Activated CD8-positive, alpha-beta memory T cell treated with anti-CD3 and anti-CD28 coated beads, Interleukin-2, amount 50 U/mL, for 4 hours (primary cell): ENCODE measurements around the gene EYS.
"Not testable (repeated sequence)": the region's sequence is repeated elsewhere in the genome, so short reads cannot be mapped to it uniquely, and the experiment has no call there.

ENCODE experiments used
- DNase-seq: peaks from one replicate; pipeline ENCODE4 v3.0.0-alpha.2; 2020

Gene EYS

DNA sequence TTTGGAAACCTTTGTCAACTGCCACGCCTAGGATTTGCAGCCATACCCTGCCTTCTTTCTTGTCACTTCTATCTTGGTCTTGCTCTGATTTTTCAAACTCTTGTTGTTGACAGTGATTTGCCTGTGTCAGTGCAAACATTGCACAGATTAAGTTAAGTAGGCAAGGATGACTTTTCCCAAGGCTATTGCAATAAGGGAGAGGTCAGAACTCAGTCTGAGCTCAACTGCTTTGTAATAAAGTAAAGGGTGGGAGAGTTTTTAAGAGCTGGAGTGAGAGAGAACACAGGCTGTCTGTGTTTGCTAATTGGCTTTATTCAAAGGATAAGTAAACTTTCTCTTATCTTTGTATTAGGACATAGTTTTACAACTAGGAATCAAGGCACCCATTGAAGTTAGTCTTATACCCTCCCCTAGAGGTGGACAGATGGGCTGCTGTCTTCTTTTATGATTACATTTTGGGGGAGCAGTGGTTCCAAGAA lies 1622.8 kb downstream of the EYS start:
- DNase-seq: no peak

DNA sequence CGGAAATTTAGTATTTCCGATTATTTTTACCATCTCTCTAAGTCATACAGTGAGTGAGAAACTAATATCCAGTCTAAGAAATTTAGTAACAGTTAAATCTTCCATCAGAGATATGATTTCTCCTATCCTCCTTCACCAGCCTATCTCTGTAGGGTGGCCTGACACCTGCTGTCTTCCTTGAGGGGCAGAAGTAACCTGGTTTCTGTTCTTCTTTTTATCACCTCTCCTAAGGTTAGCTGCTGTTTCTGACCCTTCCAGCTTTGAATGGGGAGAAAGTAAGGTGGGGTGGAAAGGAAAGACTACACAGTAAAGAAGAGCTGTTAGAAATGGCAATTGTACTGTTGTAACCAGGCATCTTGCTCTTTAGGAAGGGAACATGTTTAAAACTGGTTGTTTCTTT lies 1623.8 kb downstream of the EYS start:
- no peak for DNase-seq

DNA sequence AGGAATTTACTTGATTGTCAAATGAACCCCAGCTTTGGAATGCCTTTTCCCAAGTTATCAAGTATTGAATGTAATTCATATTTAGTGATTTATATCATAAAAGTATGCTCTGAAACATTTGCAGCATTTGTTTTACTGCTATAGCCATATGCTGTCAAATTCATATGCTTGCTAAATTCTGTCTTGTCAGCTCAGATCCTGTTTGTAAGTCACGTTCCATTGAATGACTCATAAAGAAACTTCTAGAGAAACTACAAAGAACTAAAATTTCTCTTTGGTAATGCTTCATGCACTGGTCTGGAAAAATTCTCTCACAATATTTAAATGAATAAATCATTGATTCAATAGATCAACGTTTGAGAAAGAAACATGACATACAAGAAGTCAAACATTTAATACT lies 1625.6 kb downstream of the EYS start:
- DNase-seq: no peak

DNA sequence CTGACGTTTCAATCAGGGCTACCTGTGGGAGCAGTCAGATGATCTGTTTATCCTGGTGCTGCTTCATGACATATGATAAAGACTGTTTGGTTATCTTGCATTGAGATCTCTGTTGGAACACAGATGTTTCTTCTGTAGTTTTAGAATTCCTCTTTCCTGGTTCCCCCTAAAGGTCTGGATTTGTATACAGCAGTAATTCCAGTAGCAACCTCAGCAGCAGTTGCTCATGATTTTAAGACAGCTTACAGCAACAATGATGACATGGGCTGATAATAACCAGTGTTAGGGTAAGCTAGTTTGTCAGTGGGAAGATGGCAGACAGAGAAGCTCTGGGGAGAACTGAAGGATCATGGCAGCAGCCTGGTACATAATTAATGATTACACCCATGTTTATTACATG lies 1632.0 kb downstream of the EYS start:
- no peak for DNase-seq

DNA sequence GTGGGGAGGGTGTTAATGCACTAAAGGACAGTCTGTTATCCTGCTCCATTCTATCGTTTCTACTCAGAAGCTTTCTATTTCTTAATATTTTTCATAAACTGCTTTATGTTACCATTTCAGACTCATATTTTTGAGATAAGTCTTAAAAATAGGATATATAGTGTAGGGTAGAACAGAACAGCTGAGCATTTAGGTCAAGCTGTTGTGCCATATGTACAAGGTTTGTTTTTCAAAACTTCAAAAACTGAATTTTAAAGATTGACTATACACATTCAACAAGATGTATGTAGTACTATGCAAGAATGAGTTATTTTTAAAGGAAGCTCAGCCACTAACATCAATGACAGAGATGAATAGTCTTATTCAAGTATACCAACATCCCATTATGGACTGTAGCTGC lies 1634.3 kb downstream of the EYS start:
- DNase-seq: no peak

DNA sequence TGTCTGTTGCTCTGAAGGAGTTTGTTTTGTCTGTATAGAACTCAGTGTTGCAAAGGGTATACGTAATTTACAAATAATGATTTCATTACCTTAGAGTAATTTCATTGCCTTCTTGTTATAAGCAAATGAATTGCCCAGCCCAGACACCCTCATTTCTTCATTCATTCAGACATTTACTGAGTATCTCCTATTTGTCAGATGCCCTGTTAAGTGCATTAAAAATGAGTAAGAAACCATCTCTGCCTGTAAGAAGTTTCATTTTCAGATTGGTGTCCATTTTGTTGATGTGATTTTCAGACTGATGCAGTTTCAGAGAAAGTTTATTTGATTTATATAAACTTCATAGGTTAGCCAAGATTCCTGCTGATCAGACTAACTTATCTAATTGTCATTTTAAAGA lies 1642.1 kb downstream of the EYS start:
- DNase-seq: no peak

DNA sequence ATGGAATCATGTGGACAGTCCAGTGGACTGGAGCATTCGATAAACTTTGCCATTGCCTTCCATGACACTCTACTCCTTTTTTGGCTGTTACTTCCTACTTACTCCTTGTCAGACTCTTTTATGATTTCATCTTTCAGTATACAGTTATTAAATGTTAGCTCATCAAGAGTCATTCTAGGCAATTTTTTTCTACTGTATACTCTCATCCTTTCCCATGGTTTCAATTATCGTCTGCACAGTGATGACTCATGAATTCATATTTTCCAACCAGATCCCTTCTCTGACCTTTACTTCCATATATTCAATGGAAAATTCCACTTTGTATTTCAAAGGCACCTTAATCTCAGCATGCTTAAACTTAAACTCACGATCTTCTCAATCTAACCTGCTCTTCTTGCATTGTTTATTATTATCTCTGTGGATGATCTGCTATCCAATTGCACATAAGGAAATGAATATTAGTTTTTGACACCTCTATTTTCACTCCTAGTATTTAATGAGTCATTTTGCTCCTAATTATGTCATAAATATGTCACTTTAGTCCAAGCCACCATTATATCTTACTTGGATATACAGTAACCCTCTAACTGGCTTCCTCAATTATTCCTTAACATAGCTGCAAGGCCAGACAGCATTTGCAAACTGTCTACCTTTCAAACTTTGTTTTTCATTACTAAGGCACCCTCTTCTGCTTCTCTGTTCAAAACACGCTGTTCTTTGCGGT lies 1643.9 kb downstream of the EYS start:
- no peak for DNase-seq

DNA sequence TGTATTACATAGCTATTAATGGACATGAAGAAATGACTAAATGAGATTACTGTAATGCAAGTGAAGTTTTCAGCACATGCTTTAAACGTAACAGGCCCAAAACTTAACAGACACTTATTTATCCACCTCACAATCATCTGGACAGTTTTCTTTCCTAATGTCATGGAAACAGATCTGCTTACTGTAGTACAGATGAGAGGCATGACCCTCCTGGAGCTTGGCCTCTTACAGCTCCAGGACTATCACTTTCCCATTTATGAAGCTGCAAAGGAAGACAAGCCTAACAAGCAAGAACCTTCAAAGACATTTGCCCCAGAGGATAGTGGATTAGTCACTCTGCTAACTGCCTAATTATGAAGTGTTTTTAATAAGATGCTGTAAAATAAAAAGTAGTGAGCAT lies 1652.2 kb downstream of the EYS start:
- DNase-seq: no peak

DNA sequence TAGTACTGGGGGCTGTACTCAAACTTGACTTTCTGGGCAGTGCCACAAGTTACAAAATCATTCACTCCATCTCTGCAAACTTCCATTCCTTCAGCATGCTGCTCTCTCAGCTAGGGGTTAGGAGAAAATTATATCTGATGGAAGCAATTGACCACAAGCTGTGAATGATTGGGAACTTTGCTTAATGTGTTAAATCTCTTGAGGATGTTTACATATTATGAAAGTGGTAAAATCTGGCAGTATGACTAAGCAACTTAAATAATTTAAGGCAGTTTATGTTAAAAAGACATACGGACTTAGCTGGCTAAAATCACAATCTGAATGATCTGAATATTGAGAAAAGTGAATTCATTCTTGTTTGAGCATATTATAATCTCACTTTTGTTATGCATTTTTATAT lies 1656.4 kb downstream of the EYS start:
- DNase-seq: no peak

DNA sequence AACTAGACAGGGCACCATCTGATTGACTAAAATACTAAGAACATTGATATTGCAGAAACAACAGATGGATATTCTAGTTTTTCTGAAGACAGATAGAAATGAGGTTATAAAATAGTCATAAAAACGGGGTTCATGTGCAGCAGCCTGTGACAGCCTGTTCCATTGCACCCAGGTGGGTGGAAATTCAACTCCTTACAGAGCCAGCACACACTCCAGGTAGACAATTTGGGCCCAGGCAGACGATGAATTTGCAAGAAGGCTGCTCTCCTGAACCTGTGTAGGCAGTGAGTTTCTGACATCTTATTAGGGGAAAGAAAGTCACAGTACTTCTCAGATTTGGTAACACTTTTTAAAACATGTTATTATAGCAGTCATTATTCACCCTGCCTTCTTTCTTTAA lies 1657.3 kb downstream of the EYS start:
- no peak for DNase-seq

DNA sequence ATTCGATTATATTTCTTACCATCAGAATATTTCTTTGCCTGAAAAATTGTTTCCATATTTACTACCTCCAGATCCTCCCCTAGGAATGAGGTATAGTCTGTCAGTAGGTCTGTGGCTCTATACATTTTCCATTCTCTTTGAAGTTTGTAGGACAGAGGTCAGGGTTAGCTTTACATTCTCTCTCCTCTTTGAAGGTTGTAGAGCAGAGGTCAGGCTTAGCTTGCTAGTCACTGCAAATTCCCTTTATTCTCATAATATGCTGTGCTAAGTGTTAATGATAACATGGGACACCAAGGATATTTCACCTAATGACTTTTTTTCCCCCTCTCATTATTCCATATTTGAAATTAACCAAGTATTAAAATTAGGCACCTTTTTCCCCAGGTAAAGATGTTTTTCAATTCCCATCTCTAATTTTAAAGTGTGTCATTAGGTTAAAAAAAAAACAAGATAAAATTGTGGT lies 1660.2 kb downstream of the EYS start:
- no peak for DNase-seq

DNA sequence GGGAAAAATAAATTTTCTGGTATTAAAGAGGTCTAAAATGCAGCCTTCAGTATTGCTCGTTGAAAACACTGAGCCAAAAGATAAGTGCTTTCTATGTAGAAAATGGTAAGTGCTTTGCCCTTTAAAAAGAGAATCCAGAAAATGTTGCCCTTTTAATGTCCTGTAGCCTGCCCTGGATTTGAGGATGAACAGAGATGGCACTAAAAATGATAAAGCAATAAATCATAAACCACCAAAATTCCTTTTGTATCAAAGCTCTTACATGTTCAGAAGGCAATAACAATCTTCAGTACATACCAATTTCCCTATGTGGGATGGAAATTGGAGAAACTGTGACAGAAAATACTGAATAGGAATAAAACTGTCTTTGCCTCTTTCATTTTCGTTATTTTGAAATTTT lies 1665.7 kb downstream of the EYS start:
- no peak for DNase-seq

DNA sequence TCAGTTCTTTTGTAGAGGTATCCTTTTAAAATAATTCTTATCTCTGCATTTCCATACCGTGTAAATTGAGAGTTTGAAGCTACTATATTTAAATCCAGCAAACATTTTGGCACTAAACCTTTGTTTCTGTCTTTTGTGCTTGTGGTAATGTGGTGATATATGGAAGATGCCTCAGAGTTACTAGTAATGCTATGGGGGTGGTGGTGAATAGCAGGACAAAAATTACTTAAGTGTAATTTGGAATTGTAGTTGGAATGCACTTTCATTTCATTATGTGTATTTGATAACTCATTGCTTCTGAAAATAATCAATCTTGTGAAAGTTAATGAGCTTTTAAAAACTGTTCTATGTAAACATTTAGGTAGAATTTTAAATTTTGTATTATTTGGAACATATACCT lies 1666.9 kb downstream of the EYS start:
- no peak for DNase-seq

DNA sequence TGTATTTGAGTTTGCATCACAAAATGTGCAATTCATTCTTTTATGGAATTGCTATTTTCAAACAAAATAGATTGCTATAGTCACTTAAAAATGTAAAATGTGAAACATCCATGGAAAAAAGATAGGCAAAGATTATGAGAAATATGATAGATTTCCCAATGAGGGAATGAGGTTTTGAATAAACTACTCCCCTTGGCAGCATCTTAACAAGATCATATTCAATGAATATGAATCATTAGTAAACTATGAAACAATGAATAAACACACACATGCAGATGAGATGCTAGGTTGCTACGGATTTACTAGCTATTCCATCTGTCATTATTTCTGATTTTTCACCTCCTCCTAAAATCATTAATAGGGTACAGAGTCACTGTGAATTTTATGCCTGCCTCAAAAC lies 1669.6 kb downstream of the EYS start:
- DNase-seq: no peak

DNA sequence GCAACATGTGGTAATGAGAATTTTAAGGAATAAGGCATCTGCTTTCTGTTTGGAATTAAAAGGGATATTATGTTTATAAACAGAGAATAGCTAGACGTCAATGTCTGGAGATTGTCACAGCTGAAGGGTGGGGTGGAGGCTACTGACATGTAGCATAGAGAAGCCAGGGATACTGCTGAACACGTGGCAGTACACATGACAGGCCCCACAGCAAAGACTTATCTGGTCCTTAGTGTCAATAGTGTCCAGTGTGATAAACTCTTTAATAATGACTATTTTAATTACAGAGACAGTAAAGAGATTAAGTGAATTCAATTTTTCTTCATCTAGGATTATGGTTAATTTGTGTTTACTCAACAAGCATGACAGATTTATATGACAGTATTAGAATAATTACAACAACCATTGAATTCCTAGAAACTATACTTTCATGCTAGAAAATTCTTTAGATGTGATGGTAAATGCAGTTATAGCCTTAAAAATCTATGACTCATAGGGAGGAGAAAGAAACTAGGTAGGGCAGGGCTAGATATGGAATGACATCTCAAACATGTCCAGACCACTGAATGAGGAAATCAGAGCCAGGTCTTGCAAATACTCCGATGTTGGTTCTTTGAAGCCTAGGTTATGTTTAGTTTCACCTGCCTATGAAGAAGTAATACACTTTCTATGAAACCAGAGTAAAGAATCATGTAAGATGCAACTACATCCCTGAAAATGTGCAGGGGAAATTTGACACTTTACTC lies 1671.9 kb downstream of the EYS start:
- no peak for DNase-seq

DNA sequence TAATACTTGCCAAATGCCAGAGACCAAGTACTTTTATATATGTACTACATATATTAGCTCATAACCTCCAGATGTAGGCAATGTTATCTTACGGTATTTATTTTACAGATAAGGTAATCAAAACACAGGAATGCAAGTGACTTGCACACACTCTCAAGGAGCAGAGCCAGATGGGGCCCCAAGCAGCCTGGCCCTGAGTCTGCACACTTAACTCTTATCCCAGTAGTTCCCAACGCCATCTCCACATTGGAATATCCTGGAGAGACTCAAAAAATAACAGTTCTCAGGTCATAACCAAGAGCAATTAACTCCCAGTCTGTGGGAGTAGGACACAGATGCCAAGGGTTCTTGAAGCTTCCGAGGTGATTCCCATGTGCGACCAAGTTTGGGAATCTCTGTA lies 1672.7 kb downstream of the EYS start:
- DNase-seq: no peak

DNA sequence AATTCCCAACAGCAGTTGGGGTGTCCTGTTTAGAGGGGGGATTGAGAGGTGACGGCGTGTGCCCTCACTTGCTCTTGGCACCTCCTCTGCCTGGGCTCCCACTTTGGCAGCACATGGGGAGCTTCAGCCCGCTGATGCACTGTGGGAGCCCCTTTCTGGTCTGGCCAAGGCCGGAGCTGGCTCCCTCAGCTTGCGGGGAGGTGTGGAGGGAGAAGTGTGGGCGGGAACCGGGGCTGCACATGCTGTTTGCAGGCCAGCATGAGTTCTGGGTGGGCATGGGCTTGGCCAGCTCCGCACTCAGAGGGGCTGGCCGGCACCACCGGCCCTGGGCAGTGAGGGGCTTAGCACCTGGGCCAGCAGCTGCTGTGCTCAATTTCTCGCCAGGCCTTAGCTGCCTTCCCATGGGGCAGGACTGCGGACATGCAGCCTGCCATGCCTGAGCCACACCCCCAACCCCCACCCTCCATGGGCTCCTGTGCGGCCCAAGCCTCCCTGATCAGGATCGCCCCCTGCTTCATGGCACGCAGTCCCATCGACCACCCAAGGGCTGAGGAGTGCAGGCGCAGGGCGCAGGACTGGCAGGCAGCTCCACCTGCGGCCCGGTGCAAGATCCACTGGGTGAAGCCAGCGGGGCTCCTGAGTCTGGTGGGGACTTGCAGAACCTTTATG lies 1675.9 kb downstream of the EYS start:
- not testable (repeated sequence) for DNase-seq

DNA sequence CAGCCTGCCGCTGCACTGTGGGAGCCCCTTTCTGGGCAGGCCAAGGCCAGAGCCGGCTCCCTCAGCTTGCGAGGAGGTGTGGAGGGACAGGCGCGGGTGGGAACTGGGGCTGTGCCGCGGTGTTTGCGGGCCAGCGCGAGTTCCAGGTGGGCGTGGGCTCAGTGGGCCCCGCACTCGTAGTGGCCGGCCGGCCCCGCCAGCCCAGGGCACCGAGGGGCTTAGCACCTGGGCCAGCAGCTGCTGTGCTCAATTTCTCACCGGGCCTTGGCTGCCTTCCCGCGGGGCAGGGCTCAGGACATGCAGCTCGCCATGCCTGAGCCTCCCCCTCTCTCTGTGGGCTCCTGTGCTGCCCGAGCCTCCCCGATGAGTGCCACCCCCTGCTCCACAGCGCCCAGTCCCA lies 1683.3 kb downstream of the EYS start:
- no peak for DNase-seq

DNA sequence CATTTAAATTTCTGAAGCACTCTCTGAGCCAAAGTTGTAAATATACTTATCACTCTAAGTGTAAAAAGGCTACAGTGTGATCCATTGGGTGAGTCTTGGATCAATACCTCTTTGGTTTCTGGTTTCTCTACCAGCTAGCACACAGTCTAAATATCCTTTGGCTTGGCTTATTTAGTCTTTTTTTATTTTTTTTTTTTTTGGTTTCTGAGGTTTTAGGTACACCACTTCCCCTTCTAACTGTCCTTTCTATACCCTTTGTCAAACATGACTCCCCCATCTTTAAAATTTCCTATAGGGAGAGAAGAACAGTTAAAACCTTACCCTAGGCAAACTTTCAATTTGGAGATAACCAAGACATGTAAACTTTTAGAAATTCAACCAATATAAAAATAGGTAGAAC lies 1692.4 kb downstream of the EYS start:
- no peak for DNase-seq

DNA sequence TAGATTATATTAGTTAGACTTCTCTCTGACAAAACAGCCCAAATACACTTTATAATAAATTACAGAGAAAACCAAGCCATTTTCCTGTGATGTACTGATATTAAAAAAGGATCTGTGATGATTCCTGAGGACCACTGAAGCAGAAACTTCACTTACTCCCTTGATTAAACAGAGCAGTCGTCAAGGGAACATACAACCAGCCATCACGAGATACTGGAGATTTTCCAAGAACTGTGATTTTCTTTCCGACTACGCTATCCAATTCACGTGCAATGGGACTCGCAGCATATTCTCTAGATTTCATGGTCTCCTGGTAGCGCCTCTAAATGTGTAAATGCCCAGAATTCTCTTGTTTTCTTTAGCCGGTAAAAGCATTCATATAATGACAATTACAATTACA lies 1694.0 kb downstream of the EYS start:
- no peak for DNase-seq

DNA sequence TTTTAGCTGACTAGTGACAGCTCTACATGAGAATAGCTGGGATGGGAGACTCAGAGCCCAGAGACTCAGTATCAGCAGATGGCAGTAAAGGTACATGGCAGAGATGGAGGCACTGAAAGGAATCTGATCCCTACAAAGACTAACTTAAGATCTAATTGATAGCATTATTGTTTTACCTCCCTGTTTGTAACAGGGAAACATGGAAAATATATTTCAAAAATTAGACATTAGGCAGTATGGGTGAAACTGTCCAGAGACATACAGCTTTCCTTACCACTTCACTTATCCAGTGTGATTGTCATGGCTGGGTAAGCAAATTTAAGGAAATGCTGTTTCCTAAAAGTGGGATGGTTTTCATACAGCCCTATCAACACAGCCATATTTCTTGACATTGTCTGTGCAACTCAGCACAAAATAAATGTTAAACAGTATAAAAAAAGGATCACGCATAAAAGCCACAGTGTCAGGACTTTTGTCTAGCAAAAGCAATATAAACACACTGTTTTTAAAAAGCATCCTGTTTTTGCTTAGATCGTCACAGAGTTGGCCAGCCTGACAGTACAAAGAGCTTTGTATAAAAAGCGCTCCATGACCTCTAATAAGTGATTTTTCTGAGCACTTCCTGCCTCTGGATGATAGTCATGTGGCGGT lies 1694.5 kb downstream of the EYS start:
- no peak for DNase-seq

DNA sequence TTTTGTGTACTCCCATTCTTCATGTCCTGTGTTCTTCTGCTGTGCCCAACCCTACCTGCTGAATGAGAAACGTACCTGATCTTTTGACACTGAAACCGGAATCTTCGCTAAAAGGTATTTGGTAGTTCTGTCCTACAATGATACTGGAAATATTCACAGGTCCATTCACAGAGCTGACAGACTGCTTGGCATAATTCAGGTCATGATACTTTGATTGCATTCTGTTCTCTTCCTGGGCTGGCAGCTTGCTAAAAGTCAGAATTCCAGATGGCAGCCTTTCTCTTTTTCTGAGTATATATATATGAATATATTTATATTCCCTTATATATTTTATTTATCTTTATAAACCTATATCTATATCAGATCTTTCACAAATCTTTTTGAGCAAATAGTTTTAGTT lies 1696.4 kb downstream of the EYS start:
- DNase-seq: no peak

DNA sequence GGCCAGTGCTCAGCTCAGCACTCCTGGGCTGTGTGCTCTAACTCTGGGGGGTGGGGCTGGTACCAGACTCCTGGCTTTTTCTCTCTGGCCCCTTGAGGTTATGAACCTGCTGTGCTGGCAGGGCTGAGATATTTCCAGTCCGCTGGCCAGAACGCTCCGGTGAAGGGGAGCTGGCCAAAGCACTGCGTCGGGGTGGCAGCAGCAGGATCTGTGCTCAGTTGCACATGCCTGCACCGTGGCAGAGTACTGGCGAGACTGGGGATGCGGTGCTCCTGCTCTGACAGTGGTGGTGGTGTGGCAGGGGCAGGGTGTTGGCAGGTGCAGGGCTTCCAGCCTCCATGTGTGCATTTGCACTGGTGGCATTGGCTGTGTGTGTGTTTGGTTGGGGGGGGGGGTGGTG lies 1697.0 kb downstream of the EYS start:
- no peak for DNase-seq

DNA sequence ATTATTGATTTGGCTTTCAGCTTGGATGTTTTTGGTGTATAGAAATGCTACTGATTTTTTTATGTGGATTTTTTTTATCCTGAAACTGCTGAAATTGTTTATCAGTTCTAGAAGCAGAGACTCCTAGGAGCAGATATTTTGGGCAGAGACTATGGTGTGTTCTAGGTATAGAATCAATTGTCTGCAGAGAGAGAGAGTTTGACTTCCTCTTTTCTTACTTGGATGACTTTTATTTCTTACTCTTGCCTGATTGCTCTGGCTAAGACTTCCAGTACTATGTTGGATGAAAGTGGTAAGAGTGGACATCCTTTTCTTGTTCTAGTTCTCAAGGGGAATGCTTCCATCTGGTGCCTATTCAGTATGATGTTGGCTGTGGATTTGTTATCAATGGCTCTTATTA lies 1700.8 kb downstream of the EYS start:
- no peak for DNase-seq
